T47D (cell line): Measurements from ENCODE around the gene TSHZ2.

Experiments
- DNase-seq, 2 experiments: peaks; one replicate each; pipeline versions ENCODE4 v3.0.0 to v3.0.0-alpha.2; 2011 to 2012; ENCODE audit warnings: low read depth in 1 of 2, low spot score in 1 of 2
- JUND ChIP-seq: IDR thresholded peaks from 2 replicates; pipeline ENCODE4 v1.6.1; 2012; ENCODE audit warnings: low read depth
- in situ Hi-C: cut with HindIII; loops from 2 replicates; pipeline ENCODE4 v1.10.0; 2016; ENCODE audit warnings: low sequenced_read_pairs, low pct_unique_long_range_greater_than_20kb

Gene TSHZ2

GRCh38 chr20:53070706-53071392 lies 98.7 kb downstream of the TSHZ2 start:
- TF ChIP-seq JUND, result no peak
- in situ Hi-C loops, result no loop called here
- DNase-seq, result peak in 1 of 2 experiments; percentile 23

DNA sequence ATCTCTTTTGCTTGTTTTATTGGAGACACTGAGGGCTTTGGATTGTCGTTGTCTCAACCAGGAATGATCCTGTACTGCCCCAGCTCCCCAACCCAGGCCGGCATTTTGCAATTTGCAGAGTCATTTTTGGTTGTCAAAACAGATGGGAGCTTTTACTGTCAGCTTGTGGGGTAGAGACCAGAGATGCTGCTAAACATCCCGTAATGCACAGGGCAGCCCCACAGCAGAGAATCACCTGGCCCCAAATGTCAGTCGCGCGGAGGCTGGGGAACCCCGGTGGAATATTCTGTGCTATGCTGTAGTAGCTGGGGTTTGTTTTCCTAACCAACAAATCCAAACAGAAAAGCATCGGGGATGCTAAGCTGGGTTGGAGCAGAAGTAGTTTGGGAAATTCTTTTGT lies 99.7 kb downstream of the TSHZ2 start:
- no peak for DNase-seq
- no peak for TF ChIP-seq JUND
- in situ Hi-C loops, result no loop called here

- TF ChIP-seq JUND, result no peak
- no peak for DNase-seq
- in situ Hi-C loops, result no loop called here
Measured at GRCh38 chr20:53072923-53073579, 100.9 kb downstream of the TSHZ2 start.

- in situ Hi-C loops, result no loop called here
- TF ChIP-seq JUND, result no peak
Measured at GRCh38 chr20:53073636-53074415, 101.7 kb downstream of the TSHZ2 start.

GRCh38 chr20:53074811-53075314 lies 102.7 kb downstream of the TSHZ2 start:
- peak in 1 of 2 experiments; percentile 54 for DNase-seq
- TF ChIP-seq JUND, result no peak
- in situ Hi-C loops, result no loop called here

More at GRCh38 chr20:53073636-53074415, 101.7 kb downstream of the TSHZ2 start:
- DNase-seq, result no peak

GRCh38 chr20:53076668-53077067 lies 104.5 kb downstream of the TSHZ2 start:
- no peak for DNase-seq
- in situ Hi-C loops, result no loop called here
- no peak for TF ChIP-seq JUND

GRCh38 chr20:53077373-53078205 lies 105.4 kb downstream of the TSHZ2 start:
- in situ Hi-C loops, result no loop called here
- DNase-seq, result no peak

GRCh38 chr20:53078761-53079160 lies 106.6 kb downstream of the TSHZ2 start:
- TF ChIP-seq JUND, result no peak
- no peak for DNase-seq
- in situ Hi-C loops, result no loop called here

More at GRCh38 chr20:53077373-53078205, 105.4 kb downstream of the TSHZ2 start:
- TF ChIP-seq JUND, result no peak

GRCh38 chr20:53079261-53079691 lies 107.1 kb downstream of the TSHZ2 start:
- no peak for TF ChIP-seq JUND
- DNase-seq, result no peak
- in situ Hi-C loops, result no loop called here

DNA sequence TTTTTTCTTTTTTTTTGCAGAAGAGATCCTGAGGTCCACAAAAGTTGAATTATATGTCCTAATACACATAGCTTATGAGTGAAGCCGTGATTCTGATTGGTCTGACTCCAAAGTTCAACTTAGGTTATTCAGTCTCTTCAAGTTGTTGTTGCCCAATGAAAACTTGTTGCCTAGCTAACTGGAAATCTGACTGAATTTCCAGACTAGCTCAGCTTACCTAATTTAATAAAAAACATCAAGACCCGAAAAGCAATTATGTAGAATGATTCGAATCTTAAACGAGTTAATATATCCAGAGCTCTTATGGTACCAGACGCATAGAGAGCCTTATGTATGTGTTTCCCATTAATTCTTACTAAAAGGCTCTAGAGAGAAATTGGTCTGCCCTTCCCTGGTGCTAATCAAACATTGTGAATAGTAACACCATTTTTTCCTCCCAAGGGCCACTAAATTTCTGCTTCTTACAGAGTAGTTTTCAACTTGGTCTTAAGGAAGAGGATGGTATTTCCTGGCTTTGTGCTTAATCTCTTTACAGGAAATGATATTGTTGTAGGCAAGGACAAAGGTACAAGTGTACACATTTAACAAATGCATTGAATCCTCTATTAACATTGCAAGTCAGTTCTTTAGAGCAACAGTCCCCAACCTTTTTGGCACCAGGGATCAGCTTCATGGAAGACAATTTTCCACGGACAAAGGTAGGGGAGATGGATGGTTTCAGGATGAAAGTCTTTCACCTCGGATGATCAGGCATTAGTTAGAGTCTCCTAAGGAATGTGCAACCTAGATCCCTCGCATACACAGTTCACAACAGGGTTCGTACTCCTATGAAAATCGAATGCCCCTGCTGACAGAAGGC lies 107.9 kb downstream of the TSHZ2 start:
- no peak for DNase-seq
- no peak for TF ChIP-seq JUND
- in situ Hi-C loops, result no loop called here

DNA sequence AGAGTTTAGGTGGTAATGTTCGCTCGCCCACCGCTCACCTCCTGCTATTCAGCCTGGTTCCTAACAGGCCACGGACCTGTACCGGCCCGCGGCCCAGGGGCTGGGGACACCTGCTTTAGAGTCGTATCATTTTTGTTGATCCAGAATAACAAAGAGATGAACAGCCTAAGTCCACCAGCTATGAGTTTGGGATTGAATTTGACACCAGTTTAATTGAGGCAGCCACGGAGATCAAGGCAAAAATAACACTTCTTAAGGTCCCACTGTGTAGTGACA lies 108.5 kb downstream of the TSHZ2 start:
- in situ Hi-C loops, result no loop called here
- no peak for DNase-seq
- TF ChIP-seq JUND, result no peak
